IMR-90 (cell line): ENCODE data around the gene CHRNB4. TPM values are rescaled to one million over a fixed set of nuclear protein-coding genes. Genes with fewer than 3 reads are reported as not detected.

ENCODE experiments used
- ATAC-seq: fragments of 200-7000 bp; cut with Tn5 transposase; 2 replicates; pipeline ENCODE4 v1.9.1; 2020; ENCODE audit warnings: low read depth, mild to moderate bottlenecking, moderate library complexity
- BruUV-seq: library from RNA; stranded (reverse); fragments of 400-500 nt; replicated peaks from 2 replicates; lab custom pipeline; 2021; lab: Mats Ljungman, UMichigan
- CTCF ChIA-PET: fragments of 300-600 bp; formaldehyde crosslinking; extraction: SDS; loops from one replicate; lab custom pipeline; 2021; ENCODE audit warnings: antibody characterized with exemption; lab: Yijun Ruan, JAX
- POLR2A ChIA-PET: fragments of 300-600 bp; sonication (Branson Sonifier 250); formaldehyde crosslinking; loops from one replicate; lab custom pipeline; 2022; ENCODE audit warnings: antibody characterized with exemption; ENCODE audit not compliant: unreplicated experiment; lab: Charles Lee
- DNase-seq: peaks from one replicate; pipeline ENCODE4 v3.0.0; 2013
- H2AFZ ChIP-seq: replicated peaks from 2 replicates; pipeline ENCODE3; 2013; ENCODE audit warnings: low read length, mild to moderate bottlenecking; ENCODE audit not compliant: poor library complexity
- H2AK5ac ChIP-seq: 2 replicates; pipeline ENCODE4 v1.6.1; 2013; ENCODE audit warnings: low read depth, low read length, inconsistent platforms
- H2AK9ac ChIP-seq: replicated peaks from 2 replicates; pipeline ENCODE3; 2013; ENCODE audit warnings: mild to moderate bottlenecking, low read depth, low read length, moderate library complexity; ENCODE audit not compliant: poor library complexity
- H2BK120ac ChIP-seq: 2 replicates; pipeline ENCODE4 v1.6.1; 2013; ENCODE audit warnings: low read depth, low read length, inconsistent platforms
- H2BK15ac ChIP-seq: 3 replicates; pipeline ENCODE4 v1.6.1; 2013; ENCODE audit warnings: low read depth, low read length, inconsistent platforms
- H2BK20ac ChIP-seq: 2 replicates; pipeline ENCODE4 v1.6.1; 2013; ENCODE audit warnings: low read depth, mild to moderate bottlenecking, inconsistent platforms, low read length, moderate library complexity
- H2BK5ac ChIP-seq: 2 replicates; pipeline ENCODE4 v1.6.1; 2013; ENCODE audit warnings: mild to moderate bottlenecking, low read depth, low read length, inconsistent platforms; ENCODE audit not compliant: poor library complexity, severe bottlenecking
- H3K14ac ChIP-seq: replicated peaks from 2 replicates; pipeline ENCODE4 v1.6.1; 2013; ENCODE audit warnings: low read depth, low read length, inconsistent platforms
- H3K18ac ChIP-seq: 2 replicates; pipeline ENCODE4 v1.6.1; 2013; ENCODE audit warnings: low read depth, low read length, control low read depth
- H3K23ac ChIP-seq: 2 replicates; pipeline ENCODE4 v1.6.1; 2013; ENCODE audit warnings: low read depth, low read length, inconsistent platforms
- H3K27ac ChIP-seq: 2 replicates; pipeline ENCODE4 v1.5.1; 2013; ENCODE audit warnings: mild to moderate bottlenecking, control low read depth, low read length; ENCODE audit not compliant: insufficient read depth
- H3K27me3 ChIP-seq: 2 replicates; pipeline ENCODE4 v1.6.1; 2013; ENCODE audit warnings: low read length; ENCODE audit not compliant: control insufficient read depth, insufficient read depth
- H3K36me3 ChIP-seq: 2 replicates; pipeline ENCODE4 v1.6.1; 2013; ENCODE audit warnings: low read length, mixed read lengths; ENCODE audit not compliant: control insufficient read depth, insufficient read depth
- H3K4ac ChIP-seq: 2 replicates; pipeline ENCODE4 v1.6.1; 2013; ENCODE audit warnings: low read depth, low read length, inconsistent platforms
- H3K4me1 ChIP-seq: 2 replicates; pipeline ENCODE4 v1.6.1; 2013; ENCODE audit warnings: low read length, mixed read lengths; ENCODE audit not compliant: control insufficient read depth, insufficient read depth
- H3K4me2 ChIP-seq: 2 replicates; pipeline ENCODE4 v1.6.1; 2013; ENCODE audit warnings: low read depth, mild to moderate bottlenecking, control low read depth, low read length, moderate library complexity
- H3K4me3 ChIP-seq: 2 replicates; pipeline ENCODE4 v1.5.1; 2013; ENCODE audit warnings: low read depth, mild to moderate bottlenecking, control low read depth, low read length, moderate library complexity; ENCODE audit not compliant: insufficient read depth
- H3K56ac ChIP-seq: 2 replicates; pipeline ENCODE4 v1.6.1; 2013; ENCODE audit warnings: low read length, inconsistent platforms; ENCODE audit not compliant: insufficient read depth; ENCODE audit errors: extremely low read depth
- H3K79me1 ChIP-seq, 2 experiments: 2 replicates each; pipeline ENCODE4 v1.6.1; 2013; ENCODE audit warnings: low read length in 2 of 2, inconsistent platforms in 1 of 2, low read depth in 1 of 2
- H3K9ac ChIP-seq: 2 replicates; pipeline ENCODE4 v1.6.1; 2013; ENCODE audit warnings: low read depth, low read length, control low read depth
- H3K9me1 ChIP-seq: 2 replicates; pipeline ENCODE4 v1.6.1; 2013; ENCODE audit warnings: low read length, inconsistent platforms; ENCODE audit not compliant: insufficient read depth
- H3K9me3 ChIP-seq: 2 replicates; pipeline ENCODE4 v1.6.1; 2013; ENCODE audit warnings: low read length; ENCODE audit not compliant: control insufficient read depth, insufficient read depth
- H4K20me1 ChIP-seq: 2 replicates; pipeline ENCODE4 v1.6.1; 2013; ENCODE audit warnings: low read length, inconsistent platforms; ENCODE audit not compliant: insufficient read depth
- H4K5ac ChIP-seq: 2 replicates; pipeline ENCODE4 v1.6.1; 2013; ENCODE audit warnings: mild to moderate bottlenecking, low read depth, low read length, control low read depth
- H4K8ac ChIP-seq, 2 experiments: 2 replicates each; pipeline ENCODE4 v1.6.1; 2013; ENCODE audit warnings: low read depth in 2 of 2, low read length in 2 of 2, control low read depth in 1 of 2, inconsistent platforms in 1 of 2
- H4K91ac ChIP-seq: 2 replicates; pipeline ENCODE4 v1.6.1; 2013; ENCODE audit warnings: low read depth, low read length, inconsistent platforms; ENCODE audit not compliant: insufficient read depth
- FOS ChIP-seq: fragments of 150-350 bp; IDR thresholded peaks from 2 replicates; pipeline ENCODE4 v1.6.1; 2016; ENCODE audit warnings: low read depth, low read length
- MAFK ChIP-seq: IDR thresholded peaks from 2 replicates; pipeline ENCODE4 v1.6.1; 2012; ENCODE audit warnings: low read depth, low read length, improper control_type of control experiment
- MAZ ChIP-seq: IDR thresholded peaks from 2 replicates; pipeline ENCODE4 v1.6.1; 2012; ENCODE audit warnings: low read depth, mild to moderate bottlenecking, low read length, improper control_type of control experiment, moderate library complexity, borderline replicate concordance
- RCOR1 ChIP-seq: IDR thresholded peaks from 2 replicates; pipeline ENCODE4 v1.6.1; 2012; ENCODE audit warnings: mild to moderate bottlenecking, low read length, improper control_type of control experiment; ENCODE audit not compliant: insufficient replicate concordance
- WGBS, 2 experiments: methylation state at CpG; one replicate each; pipeline versions ENCODE4 v1.1.5 to v1.1.7; 2013; ENCODE audit warnings: missing lambda C conversion rate in 2 of 2; ENCODE audit not compliant: insufficient read length in 1 of 2; ENCODE audit errors: extremely low coverage in 2 of 2; 5-methylcytosine and 5-hydroxymethylcytosine counted together
- dilution Hi-C: fragments of 300-500 bp; cut with HindIII; formaldehyde crosslinking; loops from one replicate; pipeline ENCODE4 v1.14.3; 2018; ENCODE audit warnings: low sequenced_read_pairs; ENCODE audit not compliant: unreplicated experiment
- in situ Hi-C: fragments of 300-500 bp; cut with MboI; formaldehyde crosslinking; loops from 3 replicates; pipeline ENCODE4 v1.14.3; 2019; ENCODE audit warnings: low sequenced_read_pairs, inconsistent platforms, mixed read lengths
- intact Hi-C: fragments of 100-400 bp; cut with micrococcal nuclease; formaldehyde crosslinking; loops from 2 replicates; pipeline ENCODE4 v1.10.0; 2022
- polyA plus RNA-seq, 3 experiments: library from polyadenylated mRNA; depleted of rRNA; stranded (reverse); fragments of >200 nt; gene quantifications; 2 replicates each; pipeline ENCODE4 v1.2.3, GENCODE V29; 2012; ENCODE audit warnings: low replicate concordance in 1 of 3
- total RNA-seq: library from RNA; depleted of rRNA; stranded (reverse); fragments of >200 nt; gene quantifications from 2 replicates; pipeline ENCODE4 v1.2.3, GENCODE V29; 2012
- TF ChIP-seq, protein P1 (sequence below): conservative IDR thresholded peaks from 2 replicates; pipeline ENCODE4 v1.5.1; 2012; ENCODE audit warnings: mild to moderate bottlenecking, low read depth, low read length, improper control_type of control experiment

CHRNB4 gene
- total and polyA plus RNA-seq, 2 of the 4 experiments (the other 2 are of a cell fraction): not detected

GRCh38 chr15:78598348-78598747, 42.7 kb downstream of the CHRNB4 start:
- CTCF ChIA-PET: no interaction called here
- TF ChIP-seq FOS: no peak
- no peak for TF ChIP-seq MAZ
- TF ChIP-seq RCOR1: no peak
- TF ChIP-seq MAFK: no peak
- TF ChIP-seq, protein P1, sequence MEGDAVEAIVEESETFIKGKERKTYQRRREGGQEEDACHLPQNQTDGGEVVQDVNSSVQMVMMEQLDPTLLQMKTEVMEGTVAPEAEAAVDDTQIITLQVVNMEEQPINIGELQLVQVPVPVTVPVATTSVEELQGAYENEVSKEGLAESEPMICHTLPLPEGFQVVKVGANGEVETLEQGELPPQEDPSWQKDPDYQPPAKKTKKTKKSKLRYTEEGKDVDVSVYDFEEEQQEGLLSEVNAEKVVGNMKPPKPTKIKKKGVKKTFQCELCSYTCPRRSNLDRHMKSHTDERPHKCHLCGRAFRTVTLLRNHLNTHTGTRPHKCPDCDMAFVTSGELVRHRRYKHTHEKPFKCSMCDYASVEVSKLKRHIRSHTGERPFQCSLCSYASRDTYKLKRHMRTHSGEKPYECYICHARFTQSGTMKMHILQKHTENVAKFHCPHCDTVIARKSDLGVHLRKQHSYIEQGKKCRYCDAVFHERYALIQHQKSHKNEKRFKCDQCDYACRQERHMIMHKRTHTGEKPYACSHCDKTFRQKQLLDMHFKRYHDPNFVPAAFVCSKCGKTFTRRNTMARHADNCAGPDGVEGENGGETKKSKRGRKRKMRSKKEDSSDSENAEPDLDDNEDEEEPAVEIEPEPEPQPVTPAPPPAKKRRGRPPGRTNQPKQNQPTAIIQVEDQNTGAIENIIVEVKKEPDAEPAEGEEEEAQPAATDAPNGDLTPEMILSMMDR: no peak
- dilution Hi-C loops: no loop called here

More at GRCh38 chr15:78598348-78598747, 42.7 kb downstream of the CHRNB4 start:
- intact Hi-C loops: no loop called here
- WGBS, 2 experiments: no CpG with 5 or more reads among the region's 3 CpGs
- POLR2A ChIA-PET: no interaction called here
- H2BK5ac ChIP-seq: no peak overlapping the region
- no peak overlapping the region for H4K8ac ChIP-seq
- H2AK5ac ChIP-seq: no peak overlapping the region
- no TSS peak for BruUV-seq
- H4K5ac ChIP-seq: no peak overlapping the region
- no peak overlapping the region for H3K23ac ChIP-seq
- H4K91ac ChIP-seq: no peak overlapping the region
- no peak overlapping the region for H2BK20ac ChIP-seq
- no peaks in the 10 kb centered on the region for H4K20me1 ChIP-seq
- H3K9me1 ChIP-seq: no peaks in the 10 kb centered on the region
- no peak overlapping the region for H3K9ac ChIP-seq
- ATAC-seq (no peak), DNase-seq (no peak)
- no peak overlapping the region for H3K4ac ChIP-seq
- in situ Hi-C loops: no loop called here
- H2BK15ac ChIP-seq: no peak overlapping the region
- H2AK9ac ChIP-seq: no peak overlapping the region
- no peak overlapping the region for H3K56ac ChIP-seq
- H2AFZ ChIP-seq: no peak overlapping the region
- H3K9me3 ChIP-seq: no peaks in the 10 kb centered on the region
- H3K36me3 ChIP-seq: no peaks in the 10 kb centered on the region
- H3K18ac ChIP-seq: no peak overlapping the region
- no peaks in the 10 kb centered on the region for H3K4me1 ChIP-seq
- no peak overlapping the region for H2BK120ac ChIP-seq
- H3K27me3 ChIP-seq: no peaks in the 10 kb centered on the region; the same call in 1 of the 2 replicates
- no peak overlapping the region for H3K14ac ChIP-seq
- no peak overlapping the region for H3K4me3 ChIP-seq
- H3K4me2 ChIP-seq: no peak overlapping the region
- no peaks in the 10 kb centered on the region for H3K79me1 ChIP-seq
- H3K27ac ChIP-seq: no peak overlapping the region
